Stimulated activated CD8-positive, alpha-beta memory T cell treated with anti-CD3 and anti-CD28 coated beads, Interleukin-4, amount 100 ng/mL, for 1 hour (primary cell): Measurements from ENCODE around the gene ABLIM3.

Source experiments
- DNase-seq, 2 donors: peaks; one replicate each; pipeline ENCODE4 v3.0.0-alpha.2; 2020; ENCODE audit warnings: low read depth in 2 of 2, low spot score in 1 of 2

Gene ABLIM3

DNA sequence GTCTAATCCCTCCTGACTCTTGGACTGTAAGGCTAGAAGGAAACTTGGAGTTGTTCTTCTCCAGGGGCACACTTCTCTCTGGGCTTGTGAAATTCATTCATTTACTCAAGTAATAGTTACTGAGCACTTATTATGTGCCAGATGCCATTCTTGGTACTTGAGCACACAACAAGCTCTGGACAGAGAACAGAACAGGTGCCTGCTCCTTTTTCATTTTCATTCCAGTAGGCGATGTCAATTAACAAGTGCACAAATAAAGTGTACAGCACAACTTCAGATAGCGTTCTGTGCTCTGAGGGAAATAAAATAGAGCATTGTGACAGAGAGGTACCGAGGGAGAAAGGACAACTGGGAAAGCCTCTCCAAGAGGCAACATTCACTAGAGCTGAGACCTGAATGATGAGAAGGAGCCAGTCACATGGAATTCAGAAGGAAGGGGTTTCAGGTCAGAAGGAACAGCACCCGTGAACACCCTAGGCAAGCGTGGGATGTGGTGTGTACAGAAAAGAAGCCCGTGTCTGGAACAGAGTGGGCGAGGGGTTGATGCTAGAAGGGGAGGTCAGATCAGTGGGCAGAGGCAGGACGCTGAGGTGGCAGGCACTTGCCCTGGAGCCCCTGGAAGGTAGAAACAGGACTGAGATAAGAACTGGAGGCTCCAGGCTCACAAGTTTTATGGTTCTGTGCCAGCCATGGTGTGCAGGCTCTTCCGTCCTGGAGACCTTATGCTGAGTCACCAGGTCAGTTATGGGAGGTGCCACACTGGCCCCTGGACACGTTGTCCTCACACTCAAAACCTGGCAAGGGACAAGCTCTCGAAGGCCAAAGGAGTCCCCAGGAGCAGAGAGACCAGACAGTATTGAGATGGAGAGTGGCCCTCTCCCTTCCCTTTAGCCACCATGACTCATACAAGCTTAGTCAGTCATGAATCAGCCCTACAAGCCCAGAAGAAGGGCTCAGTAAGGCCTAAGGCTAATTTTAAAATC, 7.2 kb upstream of the ABLIM3 start:
- DNase-seq = no peak

GRCh38 chr5:149134778-149135500, 6.4 kb upstream of the ABLIM3 start:
- no peak for DNase-seq

DNA sequence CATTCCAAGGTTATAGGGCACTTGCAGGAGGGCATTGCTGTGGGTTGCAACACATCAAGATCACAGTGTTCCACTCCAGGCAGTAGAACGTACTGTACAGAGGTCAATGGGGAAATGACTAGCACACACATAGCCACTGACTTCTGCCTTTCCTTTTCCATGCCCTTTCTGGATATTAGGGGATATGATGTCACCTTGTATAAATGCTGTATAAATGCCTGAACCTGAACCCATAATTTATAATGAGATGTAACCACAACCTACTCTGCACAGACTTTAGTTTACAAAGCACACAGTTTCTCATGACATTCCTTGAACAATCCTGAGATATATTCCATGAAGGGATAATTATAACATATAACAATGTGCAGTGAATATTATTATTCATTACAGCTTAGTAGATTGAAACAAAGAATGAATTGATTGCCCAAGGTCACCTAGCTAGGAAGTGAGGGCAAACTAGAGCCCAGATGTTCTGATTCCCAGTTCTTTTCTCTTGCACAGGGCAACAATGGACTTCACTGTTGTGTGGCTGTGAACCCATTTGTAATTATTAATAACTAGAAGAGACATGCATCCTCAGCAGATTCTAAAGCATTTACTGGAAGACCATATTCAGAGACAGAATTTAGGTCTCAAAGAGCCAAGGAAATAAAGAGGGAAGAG, 5.6 kb upstream of the ABLIM3 start:
- DNase-seq = no peak

GRCh38 chr5:149138182-149138923, 2.9 kb upstream of the ABLIM3 start:
- no peak for DNase-seq

- no peak for DNase-seq
These were observed 893 bp upstream of the ABLIM3 start for GRCh38 chr5:149140197-149141002.

GRCh38 chr5:149141957-149142851, 911 bp downstream of the ABLIM3 start:
- no peak for DNase-seq

DNA sequence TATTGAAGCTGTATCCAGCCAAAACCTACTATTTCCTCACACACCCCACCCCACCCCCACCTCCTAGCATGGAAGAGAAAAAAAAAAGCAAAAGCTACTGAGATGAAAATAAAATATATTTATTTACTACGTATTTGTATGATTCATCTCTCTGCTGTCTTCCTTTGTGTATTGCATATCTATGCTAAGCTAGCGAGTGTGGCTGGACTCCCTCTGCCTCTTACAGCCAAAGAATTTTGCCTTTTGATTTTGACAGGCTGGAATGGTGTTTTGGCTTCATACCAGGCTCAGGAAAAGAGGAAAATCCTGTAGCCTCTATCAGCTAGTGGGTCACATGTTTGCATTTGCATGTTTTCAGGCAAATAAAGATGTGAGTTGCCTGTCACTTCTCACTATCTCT, 2.2 kb downstream of the ABLIM3 start:
- no peak for DNase-seq

DNA sequence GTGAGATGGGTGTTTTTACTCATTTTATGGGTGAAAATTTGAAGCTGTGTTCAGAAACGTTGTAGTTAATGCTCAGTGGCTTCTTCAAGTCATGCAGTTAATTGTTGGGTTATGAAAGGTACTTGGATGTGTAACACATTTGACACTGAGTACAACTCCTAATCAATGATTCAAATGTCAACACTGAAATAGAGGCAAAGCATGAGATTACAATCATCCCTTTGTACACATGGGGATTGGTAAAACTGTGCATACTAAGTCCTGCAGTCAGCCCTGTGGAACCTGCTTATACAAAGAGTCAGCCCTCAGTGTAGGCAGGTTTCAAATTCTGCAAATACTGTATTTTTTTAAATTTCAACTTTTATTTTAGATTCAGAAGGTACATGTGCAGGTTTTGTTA, 3.3 kb downstream of the ABLIM3 start:
- DNase-seq = no peak

- no peak for DNase-seq
These were observed 3.8 kb downstream of the ABLIM3 start for GRCh38 chr5:149145138-149145537.

- DNase-seq = no peak
These were observed 6.4 kb downstream of the ABLIM3 start for GRCh38 chr5:149147676-149148075.

GRCh38 chr5:149149942-149150341, 8.6 kb downstream of the ABLIM3 start:
- DNase-seq = no peak

GRCh38 chr5:149150457-149150856, 9.2 kb downstream of the ABLIM3 start:
- DNase-seq = no peak

GRCh38 chr5:149151717-149152116, 10.4 kb downstream of the ABLIM3 start:
- DNase-seq = no peak

GRCh38 chr5:149152317-149152746, 11.0 kb downstream of the ABLIM3 start:
- no peak for DNase-seq

- no peak for DNase-seq
These were observed 12.0 kb downstream of the ABLIM3 start for GRCh38 chr5:149153193-149153750.

DNA sequence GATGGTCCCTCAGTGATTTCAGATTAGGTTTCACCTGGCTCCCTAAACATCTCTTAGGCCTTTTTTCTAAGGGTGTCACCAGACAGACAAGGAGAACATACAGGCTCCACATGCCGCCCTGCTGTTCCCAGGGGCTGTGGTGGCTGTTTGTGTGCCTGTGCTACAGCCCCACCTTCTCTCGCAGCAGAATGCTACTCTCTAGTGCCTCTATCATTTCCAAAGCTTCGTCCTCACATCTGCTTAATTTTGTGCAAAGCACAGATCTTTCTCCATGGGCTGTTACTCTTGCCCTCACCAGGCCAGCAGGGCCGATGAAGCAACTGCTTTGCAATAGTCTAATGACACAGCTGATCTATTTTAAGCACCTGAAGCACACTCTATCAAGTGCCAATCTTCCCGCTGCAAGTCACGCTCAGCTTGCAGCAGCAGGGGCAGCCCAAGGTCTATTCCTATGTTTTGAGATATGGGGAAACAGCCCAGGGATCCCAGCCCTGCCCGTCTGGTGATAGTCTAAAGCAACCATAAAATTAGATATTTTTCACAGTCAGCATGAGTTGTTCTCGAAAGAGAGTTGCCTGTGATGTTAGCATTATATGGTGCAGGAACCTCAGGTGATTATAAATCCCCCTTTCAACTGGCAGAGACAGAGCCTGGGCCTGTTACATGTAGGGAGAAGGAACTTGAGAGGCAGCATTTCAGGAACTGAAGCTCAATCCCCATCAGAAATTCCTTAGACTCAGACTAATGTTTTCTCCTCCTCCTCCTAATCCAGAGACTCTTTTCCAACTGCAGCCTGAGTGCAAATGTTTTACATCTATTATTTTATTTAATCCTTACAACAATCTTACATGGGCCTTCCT, 12.7 kb downstream of the ABLIM3 start:
- no peak for DNase-seq

DNA sequence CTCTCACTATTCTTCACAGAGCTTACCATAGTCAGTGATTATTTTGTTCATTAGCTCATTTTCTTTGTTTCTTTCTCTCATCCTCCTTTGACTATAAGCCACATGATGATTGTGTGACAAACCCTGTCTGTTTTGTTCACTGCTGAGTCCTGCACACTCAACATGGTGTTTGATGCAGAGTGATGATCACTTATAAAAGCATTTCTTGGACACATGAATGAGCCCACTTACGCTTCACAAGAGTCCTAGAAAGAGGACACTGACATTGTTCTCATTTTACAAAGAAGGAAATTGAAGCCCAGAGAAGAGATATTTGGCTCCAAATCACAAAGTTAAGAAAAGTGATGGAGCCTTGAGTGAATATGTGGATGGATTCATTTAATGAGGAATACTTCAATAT, 13.4 kb downstream of the ABLIM3 start:
- no peak for DNase-seq
